RCC 7860 (cell line): ENCODE measurements around the gene ARID1B.

Experiments
- DNase-seq: peaks from one replicate; pipeline ENCODE4 v3.0.0-alpha.2; 2015; ENCODE audit warnings: low spot score
- FAIRE-seq: peaks from 2 replicates; lab custom pipeline; 2012; peaks lifted over from hg19 to GRCh38; lab: Jason Lieb, UNC

Gene ARID1B

DNA sequence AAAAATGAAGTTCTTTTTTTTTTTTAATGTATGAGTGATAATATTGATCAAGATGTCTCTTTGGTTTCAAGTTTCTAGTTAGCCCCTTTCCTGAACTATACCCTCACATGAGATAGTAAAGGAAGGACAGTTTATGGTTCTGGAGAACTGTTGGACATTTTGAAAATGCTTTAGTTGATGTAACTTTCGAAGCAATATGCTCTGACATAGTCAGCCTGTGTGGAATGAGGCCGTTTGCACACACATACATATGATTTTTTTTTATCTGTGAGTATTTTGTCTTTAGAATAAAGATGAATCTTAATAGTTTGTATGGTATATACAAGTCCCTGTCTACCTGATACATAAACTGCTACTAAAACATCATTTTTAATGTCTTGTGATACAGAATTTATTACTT lies 177.0 kb downstream of the ARID1B start:
- FAIRE-seq (no peak), DNase-seq (no peak)

DNA sequence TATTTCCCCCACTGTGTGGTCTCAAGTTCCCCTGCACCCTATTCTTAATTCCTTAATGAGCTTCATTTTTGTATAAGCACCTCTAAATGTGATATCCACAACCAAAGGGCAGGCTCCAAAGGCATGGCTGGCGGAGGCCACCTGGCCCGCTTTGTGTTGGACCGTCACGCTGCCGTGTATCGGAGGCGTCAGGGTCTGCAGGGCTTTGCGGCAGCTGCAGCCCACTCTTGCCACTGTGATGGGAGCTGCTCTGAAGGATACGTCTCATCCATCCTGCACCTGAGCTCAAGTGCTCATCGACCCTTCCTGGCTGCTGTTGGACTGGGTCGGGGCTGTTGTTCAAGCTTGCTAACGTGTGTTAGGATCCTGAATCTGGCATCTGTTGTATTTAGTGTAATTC lies 177.6 kb downstream of the ARID1B start:
- DNase-seq, result no peak
- no peak for FAIRE-seq

DNA sequence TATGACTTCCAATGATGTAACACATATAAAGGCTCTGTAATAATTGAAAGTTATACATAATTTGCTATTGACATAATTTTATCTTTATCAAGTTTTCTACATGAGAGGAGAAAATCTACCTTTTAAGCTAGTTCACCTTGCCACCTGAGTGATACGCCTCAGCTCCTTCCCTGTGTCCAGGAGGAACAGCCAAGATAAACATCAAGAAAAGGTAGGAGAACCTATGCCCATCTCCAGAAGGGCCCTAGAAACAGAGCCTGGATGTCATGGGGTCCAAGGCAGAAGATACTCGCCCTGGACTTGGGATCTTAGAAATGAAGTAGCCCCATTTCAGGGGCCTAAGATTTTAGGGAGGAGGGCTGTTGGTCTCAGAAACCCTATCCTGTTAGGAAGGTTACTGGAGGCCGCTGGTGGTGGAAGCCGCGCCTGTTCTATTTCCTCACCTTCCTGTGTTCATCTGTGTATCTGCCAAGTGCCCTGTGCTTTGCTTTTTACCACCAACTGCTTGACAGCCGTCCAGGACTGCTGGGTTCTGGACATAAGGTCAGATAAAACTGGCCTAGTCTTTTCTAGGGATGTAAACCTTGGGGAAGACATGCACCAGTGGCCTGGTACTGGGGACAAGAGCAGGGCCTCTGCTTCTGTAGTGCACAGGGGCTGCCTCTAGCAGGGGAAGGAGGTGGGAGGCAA lies 178.5 kb downstream of the ARID1B start:
- FAIRE-seq, result no peak
- no peak for DNase-seq

DNA sequence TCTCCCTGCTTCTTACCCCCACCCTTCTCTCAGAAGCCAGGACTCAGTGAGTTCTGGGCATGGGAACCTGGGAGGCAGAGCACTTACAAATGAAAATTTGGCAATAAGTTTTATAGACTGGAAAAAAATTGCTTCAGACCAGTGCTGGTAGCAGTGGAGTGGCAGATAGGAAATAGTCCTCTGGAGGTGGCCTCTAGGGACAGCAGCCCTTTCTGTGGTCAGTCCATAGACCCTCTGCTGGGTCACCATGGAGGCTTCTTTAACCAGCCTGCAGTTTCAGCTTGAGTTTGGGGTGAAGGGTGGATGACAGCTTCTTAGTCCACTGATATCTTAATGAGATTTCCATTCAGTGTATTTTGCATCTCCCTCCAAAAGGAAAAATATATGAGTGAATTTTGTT lies 179.1 kb downstream of the ARID1B start:
- DNase-seq (no peak), FAIRE-seq (no peak)

DNA sequence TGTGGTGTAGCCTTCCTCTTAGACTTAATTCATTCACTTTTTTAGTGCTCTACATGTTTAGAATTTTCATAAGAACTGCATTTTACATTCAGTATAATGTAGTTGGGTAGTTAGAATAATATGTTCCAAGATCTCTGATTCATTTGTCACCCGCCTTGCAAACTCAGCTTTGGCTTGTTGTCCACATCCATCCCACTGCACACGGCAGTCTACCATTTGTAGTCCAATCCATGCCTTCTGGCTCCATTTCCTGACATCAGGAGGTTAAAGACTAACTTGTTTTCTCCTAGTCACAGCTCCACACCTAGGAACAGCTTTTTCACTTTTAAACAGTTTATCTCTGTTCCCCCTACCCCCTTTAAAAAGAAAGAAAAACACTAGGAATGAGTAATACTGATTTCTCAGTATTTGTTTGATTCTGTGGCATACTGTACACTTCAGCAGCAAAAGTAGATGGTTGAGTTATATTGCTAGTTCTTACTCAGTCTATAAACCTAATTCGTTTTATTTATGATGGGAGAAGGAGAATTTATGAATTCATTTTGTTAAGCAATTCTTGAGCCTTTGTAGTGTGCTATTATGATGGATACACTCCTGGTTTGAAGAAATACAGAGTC lies 180.9 kb downstream of the ARID1B start:
- FAIRE-seq (no peak), DNase-seq (no peak)

DNA sequence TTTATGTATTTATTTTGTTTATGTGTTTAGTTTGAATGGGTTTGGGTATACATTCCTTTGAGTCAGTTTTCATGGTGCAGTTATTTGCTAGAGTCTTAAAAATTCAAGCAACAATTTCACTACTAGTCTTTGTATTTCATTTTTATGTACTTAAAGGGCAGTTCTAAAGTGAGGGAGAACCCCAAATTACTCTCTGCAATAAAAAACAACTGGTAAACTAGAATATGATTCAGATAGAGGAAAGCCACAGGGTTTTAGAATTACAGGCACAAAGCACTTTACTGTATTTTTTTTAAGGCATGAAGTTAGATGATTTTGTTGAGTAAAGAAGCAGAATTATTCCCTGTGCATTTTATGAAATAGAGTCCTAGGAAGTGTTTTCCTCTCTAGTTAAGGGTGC lies 183.3 kb downstream of the ARID1B start:
- no peak for FAIRE-seq

DNA sequence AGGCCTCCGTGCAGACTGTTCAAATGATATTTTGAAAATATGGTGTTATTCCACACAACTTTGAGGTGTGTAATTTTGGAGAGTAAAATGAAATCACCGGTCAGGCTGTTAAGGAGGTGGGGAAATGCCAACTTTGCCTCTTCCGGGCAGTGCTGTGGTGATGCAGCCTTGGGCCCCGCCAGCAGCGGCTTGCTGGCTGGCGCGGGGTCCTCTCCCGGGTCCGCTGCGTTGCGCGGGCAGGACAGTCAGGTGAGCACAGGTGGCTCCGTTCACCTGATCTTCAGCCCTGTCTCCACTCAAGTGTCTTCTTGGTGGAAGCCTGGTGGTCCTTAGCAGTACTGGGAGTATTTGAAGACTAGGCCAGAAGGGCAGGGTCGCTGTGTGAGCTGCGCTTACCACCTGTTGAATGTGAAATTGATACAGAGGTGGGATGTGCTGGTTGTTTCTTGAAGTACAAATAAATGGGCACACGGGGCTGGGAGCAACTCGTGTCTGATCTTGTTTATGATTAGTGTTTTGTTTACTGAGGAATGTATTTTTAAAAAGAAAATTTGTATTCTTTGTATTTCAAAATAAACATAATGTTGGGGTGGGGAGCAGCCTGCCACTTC lies 184.2 kb downstream of the ARID1B start:
- DNase-seq (no peak), FAIRE-seq (no peak)

More for the DNA sequence above, 183.3 kb downstream of the ARID1B start:
- DNase-seq, result no peak

DNA sequence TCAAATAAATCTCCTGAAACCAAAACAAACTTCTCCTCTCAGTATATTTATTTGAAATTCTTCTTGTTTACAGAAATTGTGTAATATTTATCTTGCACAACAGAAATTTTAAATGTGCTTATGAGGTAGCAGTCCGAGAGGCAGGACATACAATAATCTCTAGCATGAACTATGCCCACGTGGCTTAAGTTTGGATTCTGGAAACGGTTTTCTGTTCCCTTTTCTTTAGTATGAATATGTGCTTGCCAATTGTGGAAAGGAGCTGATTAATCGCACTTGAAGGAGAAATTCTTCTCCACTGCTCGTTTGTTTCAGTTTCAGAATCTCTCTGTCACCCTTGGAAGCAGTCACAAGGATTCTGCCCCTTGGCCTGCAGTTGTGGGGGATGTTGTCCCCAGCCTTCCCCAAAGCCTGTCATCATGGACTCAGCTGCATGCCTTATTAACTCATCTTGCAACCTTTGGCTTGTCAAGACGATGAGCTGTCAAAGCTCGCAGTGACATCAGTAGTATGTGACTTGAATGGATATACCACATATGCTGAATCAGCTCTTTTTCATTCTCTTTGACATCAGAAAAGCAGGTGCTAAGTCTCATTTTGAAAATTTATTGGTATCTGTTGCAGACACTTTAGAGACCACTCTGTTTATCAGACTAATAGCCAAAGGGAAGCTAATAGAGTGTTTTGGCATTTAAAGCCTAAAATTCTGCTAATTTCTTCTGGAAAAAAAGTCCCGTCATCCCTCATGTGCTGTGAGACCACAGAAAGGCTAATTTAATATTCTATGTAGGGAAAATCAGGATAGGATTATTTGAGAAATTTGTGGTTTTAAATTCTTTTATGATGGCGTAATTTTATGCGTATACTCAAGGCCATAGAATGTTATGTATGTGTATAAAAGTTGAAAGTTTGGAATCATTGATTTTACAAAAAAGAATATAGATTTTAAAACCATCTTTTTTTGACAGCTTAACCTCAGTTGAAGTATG lies 186.8 kb downstream of the ARID1B start:
- FAIRE-seq (no peak), DNase-seq (peak; percentile 71)

DNA sequence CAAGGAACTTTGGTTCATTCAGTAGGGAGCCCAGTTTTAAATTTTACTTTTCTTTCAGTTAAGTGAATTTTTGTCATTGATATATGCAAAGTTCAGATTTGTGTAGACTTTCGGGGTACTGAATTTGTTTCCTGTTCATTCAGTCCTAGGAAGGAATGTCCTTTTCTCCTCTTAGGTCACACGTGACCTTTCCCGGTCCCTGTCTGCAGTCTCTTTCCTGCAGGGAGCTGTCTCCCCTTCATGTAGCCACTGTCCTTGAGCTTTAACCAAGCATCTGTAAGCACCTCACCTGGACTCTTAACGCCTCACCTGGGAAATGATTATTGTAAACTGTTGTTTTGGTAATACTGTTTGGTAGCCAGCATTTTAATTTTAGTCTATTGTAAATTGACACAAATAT lies 190.7 kb downstream of the ARID1B start:
- DNase-seq (no peak), FAIRE-seq (no peak)

DNA sequence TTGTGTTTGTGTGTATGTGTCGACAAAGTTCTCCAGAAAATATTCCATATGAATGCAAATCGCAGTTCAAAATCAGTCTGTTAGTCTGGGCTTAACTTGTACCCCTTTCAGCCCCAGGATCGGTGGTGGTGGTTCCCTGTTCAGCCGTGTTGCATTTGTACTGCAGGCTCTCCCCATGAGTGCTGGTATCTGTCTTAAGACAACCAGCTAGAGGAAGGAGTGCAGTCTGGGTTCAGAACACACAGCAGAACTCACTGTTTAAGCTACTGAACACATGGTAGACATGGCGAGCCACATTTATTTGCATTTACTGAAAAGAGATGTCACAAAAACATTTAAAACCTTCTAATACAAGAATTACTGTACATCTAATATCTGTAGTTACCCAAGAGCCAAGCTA lies 192.1 kb downstream of the ARID1B start:
- FAIRE-seq (no peak), DNase-seq (no peak)

DNA sequence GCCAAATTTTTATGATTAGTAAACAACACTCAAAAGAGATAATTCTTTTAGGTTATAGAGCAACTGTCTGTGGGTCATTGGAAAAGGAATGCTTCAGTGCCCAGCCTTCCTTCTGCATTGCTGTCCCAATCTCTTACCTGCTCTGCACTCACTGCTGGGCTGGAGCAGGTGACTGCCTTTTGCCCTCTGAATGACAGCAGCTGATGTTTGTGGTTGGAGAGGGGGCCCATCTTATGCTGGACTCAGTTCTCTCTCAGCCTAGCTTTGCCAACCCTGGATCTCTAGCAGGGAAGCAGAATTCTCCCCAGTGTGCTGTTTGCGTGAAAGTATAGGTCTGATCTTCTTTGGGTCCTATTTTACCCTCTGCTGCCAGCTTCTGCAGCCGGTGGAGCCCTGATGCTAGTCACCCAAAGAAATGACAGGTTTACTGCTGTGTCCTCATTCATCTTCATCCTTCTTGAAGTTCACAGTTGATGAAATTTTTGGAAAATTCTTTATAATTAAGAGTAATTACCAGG lies 193.5 kb downstream of the ARID1B start:
- no peak for DNase-seq
- FAIRE-seq, result no peak

DNA sequence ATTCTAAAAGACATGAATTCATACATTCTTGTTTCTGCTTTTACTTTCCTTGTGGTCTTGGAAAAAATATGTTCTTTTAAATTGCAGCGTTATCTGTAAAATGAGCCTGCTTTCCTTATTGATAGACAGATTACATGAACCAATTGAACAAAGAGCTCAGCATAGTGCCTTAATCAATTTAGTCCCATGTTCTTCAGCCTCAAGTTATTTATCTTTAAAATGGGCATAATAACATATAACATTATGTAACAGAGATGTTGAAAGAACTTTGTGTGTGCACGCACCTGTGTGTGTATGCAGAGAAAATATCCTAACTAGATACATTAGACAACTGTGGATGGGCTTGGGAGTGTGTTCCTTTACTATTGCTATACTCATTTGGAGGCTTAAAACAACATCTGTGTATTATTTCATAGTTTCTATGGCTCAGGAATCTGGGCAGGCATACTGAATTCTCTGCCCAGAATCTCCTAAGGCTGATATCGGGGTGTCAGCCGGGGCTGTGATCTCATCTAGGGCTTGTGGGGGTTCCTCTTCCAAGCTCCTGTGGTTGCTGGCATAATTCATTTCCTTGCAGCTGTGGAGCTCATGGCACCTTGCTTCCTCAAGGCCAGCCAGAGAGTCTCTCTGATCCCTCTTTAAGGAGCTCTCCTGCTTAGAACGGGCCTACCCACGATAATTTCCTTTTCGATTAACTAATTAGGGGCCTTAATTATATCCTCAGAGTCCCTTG lies 194.1 kb downstream of the ARID1B start:
- DNase-seq (no peak), FAIRE-seq (no peak)

DNA sequence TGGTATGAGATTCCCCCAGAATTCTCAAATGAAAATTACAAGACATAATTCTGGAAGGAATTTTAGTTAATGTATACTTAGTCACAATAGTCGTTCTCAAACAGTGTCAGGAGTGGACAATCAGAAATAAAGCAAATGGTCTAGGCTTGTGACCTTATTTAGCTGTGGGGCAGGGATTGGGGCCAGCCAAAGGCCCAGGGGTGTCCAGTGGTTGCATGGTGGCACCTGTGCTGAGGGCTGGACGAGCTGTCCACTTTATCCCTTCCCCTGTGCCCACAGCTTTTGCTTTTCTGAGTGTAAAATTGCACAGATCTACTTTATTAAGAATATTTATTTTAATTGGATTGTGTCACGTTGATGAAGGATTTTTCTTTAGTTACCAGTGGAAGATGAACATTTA lies 195.0 kb downstream of the ARID1B start:
- DNase-seq (no peak), FAIRE-seq (no peak)

DNA sequence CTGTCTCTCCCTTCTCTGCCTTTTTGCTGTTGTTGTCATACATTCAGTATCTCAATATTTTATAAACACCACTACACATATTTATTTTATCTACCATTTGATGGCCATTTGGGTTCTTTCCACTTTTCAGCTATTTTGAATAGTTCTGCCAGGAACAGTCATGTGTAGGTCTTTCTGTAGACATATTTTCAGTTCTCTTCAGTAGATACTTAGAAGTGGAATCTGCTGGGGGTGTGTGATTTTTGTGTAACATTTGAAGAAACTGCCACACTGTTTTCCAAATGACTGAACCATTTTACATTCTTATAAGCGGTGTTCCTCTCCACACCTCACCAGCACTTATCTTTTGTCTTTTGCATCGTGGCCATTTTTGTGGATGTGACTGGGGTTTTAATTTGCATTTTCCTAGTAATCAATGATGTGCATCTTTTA lies 197.7 kb downstream of the ARID1B start:
- DNase-seq (no peak), FAIRE-seq (no peak)

DNA sequence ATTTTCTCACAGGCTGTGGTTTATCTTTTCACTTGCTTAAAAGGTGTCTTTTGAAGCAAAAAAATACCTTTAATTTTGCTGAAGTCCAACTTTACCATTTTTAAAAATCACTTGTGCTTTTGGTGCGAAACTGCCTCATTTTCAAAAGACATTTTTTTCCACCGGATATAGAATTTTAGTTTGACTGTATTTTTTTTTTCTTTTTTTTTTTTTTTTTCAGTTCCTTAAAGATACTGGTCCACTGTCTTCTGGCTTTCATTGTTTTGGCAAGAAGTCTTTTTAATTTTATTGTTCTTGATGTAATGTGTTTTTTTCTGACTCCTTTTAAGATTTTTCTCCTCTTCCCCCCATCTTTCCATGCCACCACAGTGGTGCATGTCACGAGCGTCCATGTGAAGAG lies 198.2 kb downstream of the ARID1B start:
- FAIRE-seq, result no peak

DNA sequence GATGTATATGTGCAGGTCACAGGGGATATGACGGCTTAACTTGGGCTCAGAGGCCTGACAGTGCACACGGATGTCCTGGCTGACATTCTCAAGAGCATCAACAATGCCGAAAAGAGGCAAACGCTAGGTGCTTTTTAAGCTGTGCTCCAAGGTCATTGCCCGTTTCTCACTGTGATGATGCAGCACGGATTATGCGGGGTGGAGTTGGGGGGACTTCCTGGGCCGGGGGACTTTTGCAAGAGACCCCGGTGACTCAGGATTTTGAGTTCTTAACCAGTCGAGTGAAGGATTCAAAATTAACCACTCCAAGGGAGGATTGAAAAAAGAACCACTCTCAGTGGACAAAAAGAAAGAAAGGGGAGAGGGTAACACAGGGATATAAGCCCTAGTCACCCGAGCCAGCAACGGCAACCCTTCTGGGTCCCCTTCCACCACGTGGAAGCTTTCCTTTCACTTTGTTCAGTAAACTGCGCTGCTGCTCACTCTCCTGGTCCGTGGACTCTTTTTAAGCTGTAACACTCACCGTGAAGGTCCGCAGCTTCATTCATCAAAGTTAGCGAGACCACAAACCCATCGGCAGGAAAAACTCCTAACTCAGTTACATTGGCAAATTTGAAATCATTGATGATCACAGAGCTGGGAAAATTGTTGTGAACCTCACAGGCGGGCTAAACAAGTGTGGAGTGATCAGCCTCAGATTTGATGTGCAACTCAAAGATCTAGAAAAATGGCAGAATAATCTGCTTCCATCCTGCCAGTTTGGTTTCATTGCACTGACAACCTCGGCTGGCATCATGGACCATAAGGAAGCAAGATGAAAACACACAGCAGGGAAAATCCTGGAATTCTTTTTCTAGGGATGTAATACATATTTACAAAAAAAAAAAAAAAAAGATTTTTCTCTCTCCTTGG lies 199.3 kb downstream of the ARID1B start:
- no peak for FAIRE-seq
- DNase-seq, result no peak

More for the DNA sequence above, 198.2 kb downstream of the ARID1B start:
- no peak for DNase-seq

DNA sequence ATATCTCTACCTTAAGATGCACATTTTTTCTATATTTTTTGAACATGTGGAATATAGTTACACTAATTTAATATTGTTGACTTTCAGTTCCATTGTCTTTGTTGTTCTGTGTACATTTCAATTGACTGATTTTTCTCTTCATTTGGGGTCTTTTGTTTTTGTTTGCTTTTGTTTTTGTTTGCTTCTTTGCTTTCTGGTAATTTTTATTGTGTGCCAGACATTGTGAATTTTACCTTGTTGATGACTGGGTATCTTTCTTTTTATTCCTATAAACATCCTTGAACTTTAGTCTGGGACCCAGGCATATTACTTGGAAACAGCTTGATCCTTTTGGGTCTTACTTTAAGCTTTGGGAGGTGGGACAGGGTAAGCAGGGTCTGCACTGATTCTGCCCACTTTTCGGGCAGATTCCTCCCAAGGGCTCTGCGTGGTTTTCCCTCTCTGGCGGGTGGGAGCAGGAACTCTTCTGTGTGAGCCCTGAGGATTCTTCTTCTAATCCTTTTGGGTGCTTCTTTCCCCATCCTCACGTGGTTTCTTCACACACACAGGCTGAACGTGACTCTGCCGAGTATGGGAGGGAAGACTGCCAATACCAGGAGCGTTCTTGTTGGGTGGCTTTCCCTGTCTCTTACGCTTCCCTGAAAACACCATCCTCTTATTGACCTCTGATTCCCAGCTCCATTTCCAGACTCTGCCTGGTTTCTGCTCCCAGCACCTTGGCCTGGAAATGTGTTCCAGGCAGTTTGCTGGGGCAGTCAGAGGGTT lies 200.5 kb downstream of the ARID1B start:
- DNase-seq (peak; percentile 10), FAIRE-seq (no peak)

DNA sequence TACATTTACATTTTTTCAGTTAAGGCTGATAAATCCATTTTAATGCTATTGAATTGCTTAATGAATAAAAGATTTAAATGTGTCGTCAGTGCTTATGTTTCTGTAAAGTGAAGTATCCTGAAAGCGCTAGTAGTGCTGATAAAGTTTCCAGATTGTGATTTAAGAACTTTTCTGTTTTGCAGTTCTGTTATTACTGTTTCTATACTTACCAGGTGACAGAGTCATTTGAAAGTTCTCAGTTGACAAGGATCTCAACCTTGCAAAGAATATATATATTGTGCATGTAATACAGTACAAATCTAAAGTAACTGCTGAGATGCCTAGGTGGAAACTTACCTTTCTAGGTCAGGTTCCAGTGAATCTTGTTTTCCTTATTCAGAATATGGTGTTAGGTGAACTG lies 201.8 kb downstream of the ARID1B start:
- DNase-seq (no peak), FAIRE-seq (no peak)
